Measurements from ENCODE around the gene R3HDM1.
"Not testable (repeated sequence)": the region's sequence is repeated elsewhere in the genome, so short reads cannot be mapped to it uniquely, and the experiment has no call there.

GRCh38 chr2:135533545-135533944, 2.3 kb downstream of the R3HDM1 start:
- TF ChIP-seq, protein P1, sequence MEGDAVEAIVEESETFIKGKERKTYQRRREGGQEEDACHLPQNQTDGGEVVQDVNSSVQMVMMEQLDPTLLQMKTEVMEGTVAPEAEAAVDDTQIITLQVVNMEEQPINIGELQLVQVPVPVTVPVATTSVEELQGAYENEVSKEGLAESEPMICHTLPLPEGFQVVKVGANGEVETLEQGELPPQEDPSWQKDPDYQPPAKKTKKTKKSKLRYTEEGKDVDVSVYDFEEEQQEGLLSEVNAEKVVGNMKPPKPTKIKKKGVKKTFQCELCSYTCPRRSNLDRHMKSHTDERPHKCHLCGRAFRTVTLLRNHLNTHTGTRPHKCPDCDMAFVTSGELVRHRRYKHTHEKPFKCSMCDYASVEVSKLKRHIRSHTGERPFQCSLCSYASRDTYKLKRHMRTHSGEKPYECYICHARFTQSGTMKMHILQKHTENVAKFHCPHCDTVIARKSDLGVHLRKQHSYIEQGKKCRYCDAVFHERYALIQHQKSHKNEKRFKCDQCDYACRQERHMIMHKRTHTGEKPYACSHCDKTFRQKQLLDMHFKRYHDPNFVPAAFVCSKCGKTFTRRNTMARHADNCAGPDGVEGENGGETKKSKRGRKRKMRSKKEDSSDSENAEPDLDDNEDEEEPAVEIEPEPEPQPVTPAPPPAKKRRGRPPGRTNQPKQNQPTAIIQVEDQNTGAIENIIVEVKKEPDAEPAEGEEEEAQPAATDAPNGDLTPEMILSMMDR (IDR thresholded peaks at IDR 0.05): not testable (repeated sequence)
- not testable (repeated sequence) for TF ChIP-seq POLR2A (IDR thresholded peaks at IDR 0.05)

All from vagina (tissue), 2 donors.